ENCODE measurements around the gene CNTN2. TPM values are rescaled to one million over a fixed set of nuclear protein-coding genes. Genes with fewer than 3 reads are reported as not detected.
A peak's percentile ranks its signal among the peaks of the same experiment; 100 is the strongest.

The CNTN2 gene
- total and polyA plus RNA-seq, 9 donors: 0.02 to 0.37 (median 0.19) TPM; not detected in 3

- intact Hi-C loops (cut with DNase I): no loop called here
- Histone ChIP-seq H3K36me3 (no peaks in the 10 kb centered on the region), H3K4me3 (no peak overlapping the region), H3K27me3 (no peaks in the 10 kb centered on the region), H3K4me1 (ENCODE audit: insufficient read depth) (no peaks in the 10 kb centered on the region), H3K9me3 (no peaks in the 10 kb centered on the region), H3K27ac (no peak overlapping the region)
- TF ChIP-seq CTCF (IDR thresholded peaks at IDR 0.05) (no peak), EP300 (IDR thresholded peaks at IDR 0.05) (no peak), POLR2A (IDR thresholded peaks at IDR 0.05) (no peak)
- 92 to 98% (median 92%) methylated on average over 6 of the region's 6 CpGs for WGBS, 3 donors
- DNase-seq: no peak
These were observed 24.0 kb downstream of the CNTN2 start for GRCh38 chr1:205067031-205067430.

GRCh38 chr1:205068001-205068400 lies 25.0 kb downstream of the CNTN2 start:
- no peaks in the 10 kb centered on the region for H3K9me3 ChIP-seq
- no peak overlapping the region for H3K4me3 ChIP-seq
- H3K4me1 ChIP-seq (ENCODE audit: insufficient read depth): no peaks in the 10 kb centered on the region
- no peaks in the 10 kb centered on the region for H3K27me3 ChIP-seq
- TF ChIP-seq CTCF (IDR thresholded peaks at IDR 0.05) (no peak), POLR2A (IDR thresholded peaks at IDR 0.05) (no peak), EP300 (IDR thresholded peaks at IDR 0.05) (no peak)
- H3K36me3 ChIP-seq: no peaks in the 10 kb centered on the region
- WGBS, 3 donors: 71 to 95% (median 79%) methylated on average over 4 of the region's 4 CpGs
- no peak for DNase-seq
- H3K27ac ChIP-seq: no peak overlapping the region
- intact Hi-C loops (cut with DNase I): no loop called here

- H3K36me3 ChIP-seq: no peaks in the 10 kb centered on the region
- intact Hi-C loops (cut with DNase I): no loop called here
- no peak for DNase-seq
- H3K4me3 ChIP-seq: no peak overlapping the region
- H3K9me3 ChIP-seq: no peaks in the 10 kb centered on the region
- no peak for TF ChIP-seq EP300 (IDR thresholded peaks at IDR 0.05)
- no peak for TF ChIP-seq POLR2A (IDR thresholded peaks at IDR 0.05)
- no peak for TF ChIP-seq CTCF (IDR thresholded peaks at IDR 0.05)
- 5 to 11% (median 5%) methylated on average over 2 of the region's 2 CpGs for WGBS, 3 donors
- H3K27ac ChIP-seq: no peak overlapping the region
- H3K4me1 ChIP-seq (ENCODE audit: insufficient read depth): no peaks in the 10 kb centered on the region
- H3K27me3 ChIP-seq: no peaks in the 10 kb centered on the region
These were observed 25.5 kb downstream of the CNTN2 start for GRCh38 chr1:205068457-205069040.

GRCh38 chr1:205069371-205070125 lies 26.5 kb downstream of the CNTN2 start:
- peak in 1 of 5 donors; percentile 42 for DNase-seq
- Histone ChIP-seq H3K4me3 (no peak overlapping the region), H3K9me3 (no peaks in the 10 kb centered on the region), H3K27me3 (no peaks in the 10 kb centered on the region), H3K27ac (no peak overlapping the region), H3K4me1 (ENCODE audit: insufficient read depth) (no peaks in the 10 kb centered on the region), H3K36me3 (no peaks in the 10 kb centered on the region)
- WGBS, 3 donors: 76 to 80% (median 79%) methylated on average over 40 to 42 of the region's 42 CpGs
- TF ChIP-seq EP300 (IDR thresholded peaks at IDR 0.05): no peak
- no peak for TF ChIP-seq POLR2A (IDR thresholded peaks at IDR 0.05)
- TF ChIP-seq CTCF (IDR thresholded peaks at IDR 0.05): no peak
- intact Hi-C loops (cut with DNase I): no loop called here

Data from ovary (tissue), 9 donors.